Measurements from ENCODE around the gene EMC8.

The EMC8 gene

DNA sequence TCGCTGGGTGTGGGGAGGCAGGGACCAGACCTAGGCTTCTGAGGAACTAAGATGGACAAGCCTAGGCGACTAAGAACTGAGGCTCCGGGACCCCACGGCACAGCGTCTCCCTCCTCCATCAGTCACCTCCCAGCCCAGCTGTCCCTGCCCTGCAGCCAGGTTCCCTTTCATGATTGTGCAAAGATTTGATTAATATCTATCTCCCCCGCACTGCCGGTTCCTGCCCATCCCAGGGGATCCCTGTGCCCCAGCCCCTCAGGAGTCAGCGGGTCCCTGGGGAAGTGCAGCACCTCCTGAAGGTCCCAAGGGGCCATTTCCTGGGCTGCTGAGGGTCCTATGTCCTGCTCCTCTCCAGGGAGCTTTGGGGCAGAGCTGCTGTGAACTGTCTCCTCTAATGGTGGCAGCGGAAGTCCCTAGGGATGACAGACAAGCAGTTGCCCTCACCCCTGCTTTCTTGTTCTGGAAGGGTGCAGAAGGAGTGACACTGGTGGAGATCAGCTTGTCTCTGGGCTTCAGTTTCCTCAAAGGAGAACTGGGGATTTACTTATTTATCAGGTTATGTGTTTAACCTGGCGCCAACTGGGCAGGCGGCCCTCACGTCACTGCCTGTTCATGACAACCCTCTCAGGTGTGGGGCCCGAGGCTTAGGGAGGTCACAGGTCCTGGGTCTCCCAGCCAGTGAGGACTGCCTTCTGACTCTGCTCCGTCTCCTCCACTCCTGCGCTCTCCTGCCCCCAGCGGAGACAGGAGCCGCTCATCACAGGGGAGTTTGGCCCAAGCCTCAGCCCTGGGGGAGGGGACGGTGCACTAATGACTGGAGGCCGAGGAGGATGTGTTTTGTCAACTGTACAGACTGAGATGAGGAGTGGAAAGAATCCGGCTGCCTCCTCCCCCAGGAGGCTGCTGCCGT, 46.6 kb downstream of the EMC8 start:
- DNase-seq, result no peak

DNA sequence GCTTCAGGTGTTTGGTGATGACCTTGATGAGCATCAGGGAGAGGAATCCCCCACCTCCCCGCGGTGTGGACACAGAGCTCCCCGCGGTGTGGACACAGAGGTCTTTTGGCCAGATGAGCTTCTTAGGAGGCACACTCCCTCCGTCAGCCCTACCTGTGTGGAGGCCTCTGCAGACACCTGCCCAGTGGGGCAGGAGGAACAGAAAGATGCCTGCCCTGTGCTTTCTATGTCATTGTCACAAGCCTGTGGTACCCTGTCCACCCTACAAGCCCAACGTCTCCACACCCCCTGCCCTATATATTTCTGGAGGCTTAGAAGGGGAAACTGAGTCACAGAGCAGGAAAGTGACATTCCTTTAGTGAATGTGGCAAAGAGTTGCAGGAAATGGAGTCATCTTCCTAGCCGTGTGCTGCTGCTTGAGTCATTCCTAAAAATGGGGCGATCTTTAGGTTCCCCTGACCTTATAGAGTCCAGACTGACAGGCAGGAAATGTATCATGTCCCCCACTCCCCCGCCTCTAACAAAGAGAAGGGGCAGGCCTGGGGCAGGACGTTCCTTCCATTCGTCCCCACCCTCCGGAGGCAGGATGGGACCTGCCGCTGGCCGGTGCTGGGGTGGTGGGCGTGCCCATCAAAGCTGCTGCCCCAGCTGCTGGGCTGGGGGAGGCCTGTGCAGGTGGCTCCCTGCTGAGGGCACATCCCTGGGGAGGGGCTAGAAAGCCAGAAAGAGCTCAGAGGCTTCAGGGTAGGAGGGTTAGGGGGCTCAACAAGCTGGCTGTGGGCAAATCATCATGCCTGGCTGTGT, 47.4 kb downstream of the EMC8 start:
- no peak for DNase-seq

DNA sequence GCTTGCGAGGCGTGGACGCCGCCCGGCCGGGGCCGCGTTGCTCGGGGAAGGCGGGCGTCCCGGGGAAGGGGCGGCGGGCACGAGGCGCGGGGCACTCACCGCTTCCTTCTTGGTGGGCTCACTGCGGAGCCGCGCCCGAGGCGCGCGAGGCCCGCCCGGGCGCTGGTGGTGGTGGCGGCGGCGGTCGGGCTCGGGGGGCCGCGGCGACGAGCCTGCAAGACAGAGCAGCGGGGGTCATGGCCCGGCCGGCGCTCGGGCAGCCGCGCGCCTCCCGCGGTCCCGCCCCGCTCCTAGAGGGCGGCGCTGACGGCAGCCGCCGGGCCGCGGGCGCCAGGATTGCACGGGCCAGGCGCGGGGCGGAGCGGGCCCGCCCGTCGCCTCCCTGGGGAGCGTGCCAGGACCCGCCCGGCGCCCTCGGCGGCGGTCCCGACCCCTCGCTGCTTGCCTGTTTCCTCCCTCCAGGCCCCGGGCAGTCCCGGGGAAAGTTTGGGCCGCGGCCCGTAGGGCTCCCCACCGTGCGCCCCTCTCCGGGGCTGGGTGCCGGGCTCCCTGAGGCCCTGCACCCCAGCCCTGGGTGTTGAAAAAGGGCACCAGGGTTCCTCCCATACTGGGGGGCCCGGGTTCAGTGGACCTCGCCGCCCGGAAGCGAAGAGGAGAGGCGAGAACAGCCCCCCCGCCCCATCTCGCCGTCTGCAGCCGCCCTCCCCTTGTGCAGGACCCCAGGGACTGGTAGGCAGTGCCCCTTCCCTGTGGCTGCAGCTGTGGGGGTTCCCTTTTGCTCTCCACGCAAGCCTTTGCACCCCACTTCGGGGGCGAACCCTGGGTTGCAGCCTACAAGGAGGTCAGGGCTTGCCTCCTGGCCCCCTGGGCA, 48.3 kb downstream of the EMC8 start, which contains the start of gene C16orf74:
C16orf74 (minus strand) TSS at position 270 of the 871 bp plus-strand sequence. CDS start 15,879 bp downstream, outside the sequence.
- DNase-seq, result peak in 1 of 2 experiments; percentile 22

DNA sequence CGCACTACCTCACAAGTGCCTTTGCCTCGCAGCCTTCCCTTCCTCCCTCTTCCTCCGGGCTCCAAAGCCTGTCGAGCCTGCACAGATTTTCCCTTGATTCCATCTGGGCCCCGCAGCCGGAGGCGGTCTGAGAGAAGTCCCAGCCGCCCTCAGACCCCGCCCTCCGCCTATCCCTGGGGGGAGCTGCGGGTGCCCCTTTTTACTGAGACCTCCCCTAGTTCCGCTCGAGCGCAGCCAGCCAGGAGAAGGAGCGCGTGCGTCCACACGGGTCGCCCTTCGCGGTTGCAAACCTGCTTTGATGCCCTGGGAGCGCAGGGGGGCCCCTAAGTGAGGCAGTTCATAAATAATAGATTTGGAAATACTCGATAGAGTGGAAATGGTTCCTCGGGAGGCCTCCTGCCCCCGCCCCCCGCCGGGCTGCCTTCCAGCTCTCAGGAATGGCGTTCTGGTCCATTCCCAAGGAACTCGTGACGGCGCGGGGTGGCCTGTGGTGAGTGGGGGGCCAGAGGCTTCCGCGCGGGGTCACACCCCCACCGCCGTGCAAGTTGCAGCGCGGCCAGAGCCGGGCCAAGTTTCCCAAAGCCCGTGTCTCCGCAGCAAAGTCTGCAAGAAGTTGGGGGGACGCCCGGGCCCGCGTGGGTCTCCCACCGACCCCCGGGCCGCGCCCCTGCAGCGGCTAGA, 49.1 kb downstream of the EMC8 start:
- no peak for DNase-seq

DNA sequence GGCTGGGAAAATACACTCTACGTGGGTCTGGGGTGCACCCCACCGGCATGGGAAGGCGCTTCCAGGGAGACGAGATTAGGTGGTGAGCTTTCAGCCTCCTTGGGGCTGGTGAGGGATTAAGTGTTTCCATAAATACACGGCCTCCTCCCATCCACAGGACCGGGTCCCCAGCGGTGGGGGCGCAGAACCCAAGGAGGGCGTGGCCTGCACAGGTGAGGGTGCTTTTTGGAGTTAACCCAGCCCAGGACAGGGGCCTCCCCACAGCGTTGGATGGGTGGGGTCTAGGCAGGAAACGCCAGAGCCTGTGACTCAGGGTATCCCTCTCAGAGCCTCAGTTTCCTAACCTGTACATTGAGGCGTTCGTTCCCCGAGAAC, 49.6 kb downstream of the EMC8 start:
- no peak for DNase-seq

DNA sequence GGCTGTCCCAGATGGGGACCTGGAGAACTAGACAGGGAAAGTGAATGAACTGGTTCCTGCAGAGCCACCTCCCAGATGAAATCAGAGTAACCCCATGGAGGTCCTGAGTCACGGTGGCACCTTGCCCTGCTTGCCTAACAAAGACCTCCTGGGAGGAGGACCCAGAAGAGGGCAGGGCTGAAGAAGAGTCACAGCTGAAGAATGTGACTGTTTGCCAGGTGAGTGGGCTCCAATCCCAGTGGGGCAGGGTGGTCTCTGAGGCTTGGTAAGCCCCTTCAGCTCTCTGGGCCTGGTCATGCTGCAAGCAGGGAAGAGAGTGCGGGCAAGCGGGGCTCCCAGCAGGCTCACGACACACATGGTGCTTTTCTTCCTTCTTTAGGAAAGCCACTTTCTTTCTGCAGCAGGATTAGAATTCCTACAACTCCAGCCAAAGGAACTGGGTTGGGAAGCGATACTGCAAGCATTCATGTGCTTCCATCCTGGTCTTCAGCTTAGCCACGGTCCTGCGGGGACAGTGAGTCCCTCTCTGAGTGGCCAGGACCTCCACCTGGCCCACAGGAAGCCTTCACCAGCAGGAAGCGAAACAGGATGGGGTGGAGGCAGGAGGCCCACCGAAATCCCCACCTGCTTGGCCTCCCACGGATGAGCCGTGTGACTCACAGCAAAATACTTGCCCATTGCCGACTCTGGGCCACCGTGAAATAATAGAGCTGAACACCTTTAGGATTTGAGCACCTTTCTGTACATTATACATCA, 52.7 kb downstream of the EMC8 start:
- no peak for DNase-seq

DNA sequence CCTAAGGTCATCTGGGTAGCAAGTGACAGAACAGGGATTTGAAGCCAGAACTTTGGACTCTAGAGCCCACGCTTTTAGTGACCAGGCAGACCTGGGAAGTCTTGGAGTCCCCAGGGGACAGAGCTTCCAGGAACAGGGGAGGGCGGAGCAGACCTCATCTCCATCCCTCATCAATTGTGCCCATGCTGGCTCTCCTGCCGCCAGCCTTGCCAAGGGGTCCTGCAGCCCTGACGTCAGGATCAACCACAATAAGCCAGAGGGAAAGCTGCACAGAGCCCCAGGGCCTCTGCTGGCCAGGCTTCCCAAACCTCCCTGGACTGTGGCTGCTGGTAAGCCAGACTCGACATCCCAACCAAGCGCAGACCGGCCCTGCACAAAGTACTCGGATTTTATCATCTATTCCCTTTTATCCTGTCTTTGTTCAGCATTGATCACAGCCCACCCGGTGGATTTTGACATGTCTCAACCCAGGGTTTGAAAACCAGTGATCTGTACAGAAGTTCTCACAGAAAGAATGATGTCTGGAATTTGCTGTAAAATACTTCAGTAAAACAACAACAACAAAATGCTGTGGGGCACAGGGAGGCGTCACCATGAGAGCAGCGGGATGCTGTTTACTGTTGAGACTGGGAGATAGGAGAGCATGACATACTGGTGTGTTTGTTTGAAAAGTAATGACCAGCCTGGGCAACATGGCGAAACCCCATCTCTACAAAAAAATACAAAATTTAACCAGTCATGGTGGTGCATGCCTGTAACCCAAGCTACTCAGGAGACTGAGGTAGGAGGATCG, 60.2 kb downstream of the EMC8 start:
- no peak for DNase-seq

DNA sequence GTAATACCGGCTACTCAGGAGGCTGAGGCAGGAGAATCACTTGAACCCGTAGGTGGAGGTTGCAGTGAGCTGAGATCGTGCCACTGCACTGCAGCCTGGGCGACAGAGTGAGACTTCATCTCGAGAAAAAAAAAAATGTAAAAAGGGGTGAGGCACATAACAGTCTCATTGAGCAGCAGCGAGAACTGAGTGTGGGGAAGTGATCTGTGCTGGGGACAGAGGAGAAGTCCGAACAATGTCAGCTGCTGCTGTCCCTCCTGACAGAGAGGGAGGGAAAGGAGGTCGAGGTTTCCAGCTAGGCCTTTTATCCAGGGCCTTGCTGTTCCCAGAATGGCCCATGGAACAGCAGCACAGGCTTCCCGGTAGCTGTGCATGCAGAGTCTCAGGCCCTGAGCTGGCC, 62.4 kb downstream of the EMC8 start:
- DNase-seq, result no peak

DNA sequence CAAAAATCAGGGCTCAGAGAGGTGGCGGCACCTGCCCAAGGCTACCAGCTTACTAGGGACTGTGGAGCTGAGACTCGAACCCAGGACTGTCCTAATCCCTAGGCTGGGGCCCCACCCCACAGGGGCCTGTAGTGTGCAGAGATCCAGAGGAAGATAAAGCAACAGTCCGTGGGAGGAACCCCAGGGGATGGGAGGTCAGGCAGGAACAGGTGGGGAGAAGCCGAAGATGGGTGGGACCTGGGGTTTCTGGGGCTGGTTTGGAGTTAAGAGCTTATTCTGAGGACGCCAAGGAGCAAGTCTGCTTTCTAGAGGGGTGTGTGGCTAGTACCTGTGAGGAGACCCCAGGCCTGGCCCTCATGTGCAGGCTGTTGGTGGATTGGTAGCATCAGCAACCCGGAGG, 63.4 kb downstream of the EMC8 start:
- no peak for DNase-seq

DNA sequence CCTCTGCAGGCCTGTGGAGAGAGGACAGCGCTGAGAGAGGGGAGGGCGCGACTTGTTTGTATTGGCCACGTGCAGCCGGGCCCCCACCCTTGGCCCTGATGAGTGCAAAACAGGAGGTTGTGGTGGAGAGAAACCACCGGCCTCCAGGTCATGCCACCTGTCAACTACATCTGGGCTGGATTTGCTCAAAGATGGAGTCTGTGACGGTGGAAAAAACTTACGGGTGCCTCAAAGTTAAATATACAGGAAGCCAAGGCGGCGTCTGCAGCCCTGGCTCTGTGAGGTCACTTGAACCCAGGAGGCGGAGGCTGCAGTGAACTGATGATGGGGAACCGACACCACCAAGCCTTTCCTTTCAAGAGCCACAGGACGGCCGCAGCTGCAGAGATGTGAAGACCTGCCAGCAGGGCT, 64.1 kb downstream of the EMC8 start:
- no peak for DNase-seq

DNA sequence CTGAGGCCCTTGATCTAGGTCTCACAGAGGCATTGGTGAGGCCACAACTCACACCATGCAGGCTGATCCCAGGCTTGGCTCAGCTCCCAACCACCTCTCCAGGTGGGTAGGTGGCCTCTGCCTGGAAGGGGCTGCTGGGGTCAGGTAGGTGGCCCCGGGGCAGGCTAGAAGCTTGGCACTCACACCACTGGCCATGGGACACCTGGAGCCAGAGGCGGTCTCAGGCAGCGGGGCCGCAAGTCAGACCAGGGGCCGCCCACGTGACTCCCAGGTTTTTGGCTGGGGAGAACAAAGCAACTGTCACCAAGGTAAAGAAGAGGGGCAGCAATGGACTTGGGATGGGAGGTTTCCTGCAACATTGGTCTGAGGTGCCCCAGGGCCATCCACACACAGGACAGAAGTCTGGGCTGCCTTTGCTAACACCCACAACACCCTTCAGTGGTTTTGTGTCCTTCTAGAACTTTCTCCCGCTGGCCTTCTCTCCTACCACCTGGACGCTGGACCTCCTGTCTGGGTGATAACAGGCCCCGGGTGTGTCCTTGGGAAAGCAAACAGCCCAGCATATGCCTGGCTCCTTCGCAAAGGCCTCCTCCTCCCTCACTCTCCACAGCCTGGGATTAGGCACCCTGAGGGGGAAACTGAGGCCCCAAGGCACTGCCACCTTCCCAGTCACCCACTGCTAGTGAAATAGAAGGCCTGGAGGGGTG, 64.9 kb downstream of the EMC8 start:
- DNase-seq, result no peak

DNA sequence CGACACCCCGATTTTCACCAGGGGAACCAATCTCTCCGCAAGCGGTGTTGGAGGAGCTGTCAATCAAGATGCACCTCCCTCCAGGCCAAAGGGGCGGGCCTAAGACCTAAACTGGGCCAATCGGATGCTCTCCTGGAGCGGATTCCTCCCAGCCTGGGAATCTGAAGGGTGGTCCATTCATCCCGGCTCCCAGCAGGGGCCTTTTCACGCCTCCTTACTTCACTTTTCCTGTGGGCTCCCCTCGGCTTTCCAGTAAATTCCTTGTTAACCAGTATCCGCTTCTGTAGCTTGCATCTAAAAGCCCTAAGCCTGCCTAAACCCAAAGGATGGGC, 65.5 kb downstream of the EMC8 start:
- no peak for DNase-seq

DNA sequence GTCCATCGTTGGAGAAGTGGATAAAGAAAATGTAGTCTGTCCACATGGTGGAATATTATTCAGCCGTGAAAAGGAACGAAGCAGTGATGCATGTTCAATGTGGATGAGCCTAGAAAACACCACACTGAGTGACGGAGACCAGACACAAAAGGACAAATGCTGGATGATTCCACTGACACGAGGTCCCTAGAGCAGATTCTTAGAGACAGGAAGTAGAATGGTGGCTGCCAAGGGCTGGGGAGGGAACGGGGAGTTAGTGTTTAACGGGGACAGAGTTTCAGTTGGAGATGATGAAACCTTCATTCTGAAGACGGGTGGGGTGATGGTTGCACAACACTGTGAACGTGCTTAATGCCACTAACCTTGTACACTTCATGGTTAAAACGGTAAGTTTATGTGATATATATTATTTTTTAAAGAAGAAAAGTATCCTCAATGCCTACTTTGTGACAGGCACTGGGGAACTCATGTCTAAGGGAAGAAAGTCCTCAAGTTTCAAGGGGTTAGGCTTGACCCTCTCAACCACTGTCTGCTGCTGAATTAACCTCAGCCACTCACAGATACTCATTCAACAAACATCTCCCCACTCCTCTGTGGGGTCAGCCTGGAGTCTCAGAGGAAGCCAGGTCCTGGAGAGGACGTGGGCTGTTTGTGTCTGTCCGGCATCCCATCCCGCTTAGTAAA, 66.0 kb downstream of the EMC8 start:
- DNase-seq, result no peak

DNA sequence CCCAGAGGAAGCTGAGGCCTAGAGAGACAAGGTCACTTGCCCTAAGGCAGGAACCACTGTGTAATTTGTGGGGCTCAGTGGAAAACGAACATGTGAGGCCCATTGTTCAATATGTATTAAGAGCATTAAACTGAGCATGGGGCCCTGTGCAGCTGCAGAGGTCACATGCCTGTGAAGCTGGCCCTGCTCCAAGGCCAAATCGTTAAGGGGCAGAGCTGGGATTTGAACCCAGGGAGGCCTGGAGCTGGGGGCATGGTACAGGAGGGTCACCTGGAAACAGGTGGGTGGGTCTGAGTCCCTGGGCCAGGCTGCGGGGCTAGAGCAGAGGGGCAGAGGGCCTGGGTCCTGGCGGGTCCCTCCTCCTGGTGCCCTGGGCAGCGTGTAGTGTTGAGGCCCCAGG, 68.2 kb downstream of the EMC8 start:
- DNase-seq, result no peak

DNA sequence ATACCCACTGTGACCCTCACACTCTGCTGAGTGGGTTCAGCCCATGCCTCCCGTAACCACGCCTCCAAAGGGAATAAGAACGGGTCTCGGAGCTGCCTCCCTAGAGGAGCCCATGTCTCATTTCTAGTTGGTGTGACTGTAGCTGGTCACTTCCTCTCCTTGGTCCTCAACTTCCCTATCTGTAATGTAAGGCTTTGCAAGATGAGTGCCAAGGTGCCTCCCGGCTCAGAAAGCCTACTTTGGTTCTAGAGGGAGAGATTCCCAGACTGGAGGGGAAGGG, 69.2 kb downstream of the EMC8 start:
- DNase-seq, result no peak

DNA sequence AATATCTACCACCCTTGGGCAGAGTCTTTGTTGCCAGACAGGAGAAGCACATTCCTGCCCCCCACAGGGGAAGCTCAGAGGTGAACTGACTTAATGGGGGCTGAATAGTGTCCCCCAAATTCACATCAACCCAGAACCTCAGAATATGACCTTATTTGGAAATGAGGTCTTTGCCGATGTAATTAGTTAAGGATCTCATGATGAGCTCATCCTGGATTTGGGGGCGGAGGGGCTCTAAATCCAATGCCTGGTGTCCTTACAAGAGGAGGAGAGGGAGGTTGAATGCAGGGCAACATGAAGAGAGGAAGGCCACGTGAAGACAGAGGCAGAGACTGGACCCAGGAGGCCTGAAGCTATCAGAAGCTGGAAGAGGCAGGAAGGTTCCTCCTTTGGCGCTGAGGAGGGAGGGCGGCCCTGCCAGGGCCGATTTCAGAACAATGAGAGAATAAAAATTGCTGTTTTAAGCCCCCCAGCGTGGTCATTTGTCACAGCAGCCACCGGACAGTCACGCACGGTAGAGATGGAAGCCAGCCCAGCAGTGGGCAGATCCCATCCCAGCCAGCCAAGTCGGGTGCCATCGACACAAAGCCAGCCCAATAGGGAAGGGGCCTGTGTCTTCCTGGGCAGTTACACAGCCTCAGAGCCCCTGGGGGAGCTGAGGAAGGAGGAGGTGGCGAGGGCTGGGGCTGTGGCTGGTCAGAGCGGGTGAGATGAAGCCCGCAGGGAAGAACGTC, 69.7 kb downstream of the EMC8 start:
- no peak for DNase-seq

DNA sequence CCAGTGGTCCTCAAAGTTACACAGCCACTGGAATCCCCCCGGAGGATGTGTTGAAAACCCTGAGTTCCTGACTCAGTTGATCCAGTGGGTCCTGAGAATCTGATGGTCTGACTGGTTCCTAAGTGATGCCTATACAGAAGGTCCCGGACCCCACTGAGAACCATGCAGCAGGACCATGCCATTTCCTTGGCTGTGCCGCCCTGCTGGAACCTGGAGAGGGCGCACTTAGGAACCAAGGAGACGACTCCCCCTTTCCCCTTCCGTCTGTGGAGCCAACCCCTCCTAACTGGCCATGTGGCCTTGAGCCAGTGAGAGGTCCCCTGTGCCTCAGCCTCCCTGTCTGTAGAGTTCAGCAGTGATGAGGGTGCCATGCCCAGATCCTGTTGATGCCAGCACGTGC, 70.5 kb downstream of the EMC8 start:
- no peak for DNase-seq
